HG03457 (cell line): Measurements from ENCODE around the gene FMO2.

Experiments used
- ATAC-seq: cut with Tn5 transposase; IDR thresholded peaks from one replicate; pipeline ENCODE4 v1.9.1; 2021; ENCODE audit warnings: moderate number of reproducible peaks; ENCODE audit not compliant: unreplicated experiment

FMO2 gene

DNA sequence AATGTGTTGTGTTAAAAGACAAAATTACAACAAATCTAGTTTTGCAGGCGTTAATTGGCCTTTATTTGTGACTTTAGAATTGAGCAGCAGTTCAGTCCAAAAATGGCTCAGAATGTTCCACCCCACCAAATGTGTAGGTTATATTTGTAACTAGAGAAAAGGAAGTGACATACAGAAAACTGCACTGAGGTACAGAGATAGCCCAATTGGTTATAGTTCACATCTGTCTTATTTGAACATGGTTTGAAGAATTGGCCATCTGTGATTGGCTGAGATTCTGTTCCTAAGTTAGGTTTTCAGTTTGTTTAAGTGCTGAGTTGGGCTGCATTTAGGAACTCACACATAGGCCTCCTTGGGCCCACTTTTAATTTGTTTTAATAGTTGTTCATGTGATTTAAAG is 12.0 kb upstream of the FMO2 start:
- ATAC-seq, result no peak

DNA sequence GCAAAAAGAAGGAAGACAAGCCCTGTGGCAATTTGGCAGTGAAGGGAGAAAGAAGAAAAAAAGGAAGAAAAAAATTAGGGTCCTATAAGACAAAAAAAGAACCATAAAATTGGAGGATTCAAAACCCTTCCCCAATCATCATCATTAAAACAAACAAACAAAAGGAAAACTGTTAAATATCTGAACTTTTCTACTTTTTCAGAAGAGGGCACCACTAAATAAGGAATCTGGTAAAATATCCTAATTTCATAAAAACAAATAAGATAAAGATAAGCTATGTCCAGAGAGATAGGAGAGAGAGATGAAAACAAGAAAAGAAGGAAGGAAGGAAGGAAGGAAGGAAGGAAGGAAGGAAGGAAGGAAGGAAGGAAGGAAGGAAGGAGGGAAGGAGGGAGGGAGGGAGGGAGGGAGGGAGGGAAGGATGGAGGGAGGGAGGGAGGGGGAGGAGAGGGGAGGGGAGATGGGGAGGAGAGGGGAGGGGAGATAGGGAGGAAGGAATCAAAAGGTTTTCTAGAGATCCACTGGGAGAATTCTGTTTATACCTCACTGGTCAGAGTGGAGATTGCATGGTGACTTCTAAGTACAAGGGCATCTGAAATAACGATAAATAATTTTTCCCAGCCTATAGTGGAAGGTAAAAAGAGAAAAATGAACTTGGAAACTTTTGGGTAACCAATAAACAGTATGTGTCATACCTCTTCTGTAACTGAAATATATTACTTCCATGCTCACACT is 10.4 kb upstream of the FMO2 start:
- ATAC-seq, result no peak

DNA sequence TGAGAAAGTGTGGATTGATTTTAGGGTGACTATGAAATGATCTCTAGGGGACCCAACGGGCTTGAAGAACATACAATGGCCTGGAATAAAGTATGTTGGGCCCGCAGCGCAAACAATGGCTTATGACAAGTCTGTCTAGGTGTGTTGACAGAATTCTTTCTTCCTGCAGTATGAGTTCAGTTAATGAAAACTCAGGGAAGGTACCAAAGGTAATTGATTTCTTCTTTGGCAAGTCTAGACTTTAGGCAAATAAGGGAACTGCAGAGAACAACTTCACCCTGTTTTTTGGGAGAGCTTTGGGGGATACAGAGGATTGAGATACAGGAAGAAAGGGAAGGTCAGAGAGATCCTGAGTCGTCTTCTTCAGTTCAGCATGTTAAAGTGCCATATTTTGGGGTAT is 7.8 kb upstream of the FMO2 start:
- no peak for ATAC-seq

DNA sequence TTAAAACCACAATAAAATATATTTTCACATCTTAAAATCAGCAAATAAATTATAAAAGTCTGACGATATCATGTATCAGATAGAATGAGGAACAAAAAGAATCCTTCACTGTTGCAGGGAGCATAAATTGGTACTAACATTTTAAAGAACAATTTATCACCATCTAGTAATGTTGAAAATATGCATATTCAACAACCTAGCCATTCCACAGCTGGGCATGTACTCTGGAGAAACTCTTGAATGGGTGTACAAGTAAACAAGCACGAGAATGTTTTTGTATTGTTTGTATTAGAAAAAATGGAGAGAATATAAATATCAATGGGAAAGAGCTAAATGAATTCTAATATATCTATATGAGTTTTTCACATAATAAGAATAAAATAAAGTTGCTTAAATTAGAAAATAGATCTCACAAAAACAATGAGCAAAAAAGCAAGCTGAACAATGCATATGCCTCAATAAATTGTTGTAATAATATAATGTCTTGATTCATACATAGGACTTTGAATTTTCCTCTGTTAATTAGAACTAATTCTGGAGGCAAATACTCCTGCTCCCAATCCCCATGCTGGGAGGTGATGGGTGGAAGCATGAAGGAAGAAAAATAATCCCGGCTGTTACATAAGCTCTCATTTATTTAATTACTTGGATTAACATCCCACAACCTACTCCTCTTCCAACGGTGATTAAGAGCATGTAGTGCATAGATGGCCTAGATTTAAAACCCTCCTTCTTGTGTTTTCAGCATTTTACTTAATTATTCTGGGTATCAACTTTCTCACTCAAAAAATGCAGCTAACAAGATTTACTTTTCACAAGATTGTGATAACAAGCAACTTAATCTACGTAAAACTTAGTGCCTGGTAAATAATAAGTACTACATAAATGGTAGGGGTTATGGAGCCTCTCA is 5.5 kb upstream of the FMO2 start:
- ATAC-seq, result no peak

DNA sequence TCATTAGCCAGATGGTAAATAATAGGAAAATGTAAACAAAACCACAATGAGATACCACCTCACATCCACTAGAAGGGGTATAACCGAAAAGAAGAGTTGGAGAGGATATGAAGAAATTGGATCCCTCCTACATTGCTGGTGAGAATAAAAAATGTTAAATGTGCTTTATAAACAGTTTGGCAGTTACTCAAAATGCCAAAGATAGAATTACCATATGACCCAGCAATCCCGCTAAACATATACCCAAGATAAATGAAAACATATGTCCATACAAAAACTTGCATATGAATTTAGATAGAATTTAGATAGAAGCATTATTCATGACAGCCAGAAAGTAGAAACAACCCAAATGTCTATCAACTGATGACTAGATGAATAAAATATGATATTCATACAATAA is 4.4 kb upstream of the FMO2 start:
- no peak for ATAC-seq

DNA sequence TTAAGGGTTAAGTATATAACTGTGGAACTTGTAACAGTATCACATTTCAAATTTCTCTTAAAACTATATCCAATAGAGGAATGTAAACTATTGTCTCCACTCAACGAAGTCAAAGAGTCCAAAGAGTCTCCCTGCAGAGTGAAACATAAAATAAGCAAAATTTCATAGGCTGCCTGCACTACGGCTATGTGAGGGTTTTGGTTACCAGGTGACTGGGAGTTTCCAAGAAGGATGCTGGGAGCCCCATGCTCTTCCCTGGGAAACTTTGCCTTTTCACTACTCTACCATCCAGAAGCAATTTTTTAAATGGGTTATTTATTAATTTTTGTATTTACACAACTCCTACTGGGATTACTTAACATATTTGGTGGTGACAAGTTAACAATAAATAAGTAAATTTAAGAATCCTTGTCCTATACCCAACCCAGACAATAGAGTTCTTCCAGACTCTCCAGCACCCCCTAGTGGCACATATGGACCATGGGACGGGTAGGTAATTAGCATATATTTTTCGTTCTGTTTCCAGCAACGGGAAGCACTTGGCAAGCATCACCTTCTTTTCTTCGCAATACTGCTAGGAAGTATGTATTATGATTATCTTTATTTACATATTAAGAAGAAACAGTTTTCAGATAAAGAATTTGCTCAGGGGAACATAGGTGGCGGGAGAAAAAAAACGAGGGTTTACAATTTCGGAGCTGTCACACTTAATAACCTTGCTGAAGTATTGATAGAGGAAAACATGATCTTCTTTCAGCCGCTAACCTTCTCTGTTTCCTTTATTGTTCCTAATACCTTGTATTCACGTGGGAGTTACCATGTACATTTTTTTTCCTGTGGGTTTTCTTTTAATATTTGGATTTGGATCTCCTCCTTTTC is 3.5 kb downstream of the FMO2 start:
- ATAC-seq, result peak; percentile 74

DNA sequence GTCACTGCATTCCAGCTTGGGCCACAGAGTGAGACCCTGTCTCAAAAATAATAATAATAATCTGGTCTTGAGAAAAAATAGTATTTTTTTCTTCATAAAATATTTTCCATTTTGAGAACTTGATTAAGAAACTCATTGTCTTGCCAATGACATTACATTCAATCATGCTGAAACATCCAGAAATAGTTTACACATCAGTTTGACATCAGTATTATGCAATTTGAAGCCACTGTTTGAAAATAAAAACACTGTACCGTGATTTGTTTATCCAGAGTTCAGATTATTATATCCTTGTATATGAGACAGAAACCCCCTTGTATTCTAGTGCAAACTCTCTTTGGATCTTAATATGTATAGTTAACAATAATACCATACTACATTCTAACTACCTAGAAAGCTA is 6.9 kb downstream of the FMO2 start:
- ATAC-seq, result no peak

DNA sequence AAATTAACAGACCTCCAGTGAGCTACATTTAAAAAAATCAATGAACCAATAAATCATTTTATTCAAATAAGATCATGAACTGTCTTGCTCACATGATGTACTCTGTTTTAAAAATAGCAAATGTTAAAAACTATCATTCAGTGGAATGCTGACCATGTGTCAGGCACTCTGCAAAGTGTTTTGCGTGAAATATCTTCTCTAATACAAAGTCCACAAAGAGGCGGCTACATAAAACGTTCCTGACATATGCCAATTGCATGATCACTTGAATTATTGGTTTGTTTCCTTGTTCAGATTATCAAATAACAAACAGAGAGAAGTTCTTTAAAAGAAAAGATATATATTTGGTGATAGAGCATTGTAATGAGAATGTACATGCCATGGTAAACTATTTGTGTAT is 10.7 kb downstream of the FMO2 start:
- no peak for ATAC-seq

DNA sequence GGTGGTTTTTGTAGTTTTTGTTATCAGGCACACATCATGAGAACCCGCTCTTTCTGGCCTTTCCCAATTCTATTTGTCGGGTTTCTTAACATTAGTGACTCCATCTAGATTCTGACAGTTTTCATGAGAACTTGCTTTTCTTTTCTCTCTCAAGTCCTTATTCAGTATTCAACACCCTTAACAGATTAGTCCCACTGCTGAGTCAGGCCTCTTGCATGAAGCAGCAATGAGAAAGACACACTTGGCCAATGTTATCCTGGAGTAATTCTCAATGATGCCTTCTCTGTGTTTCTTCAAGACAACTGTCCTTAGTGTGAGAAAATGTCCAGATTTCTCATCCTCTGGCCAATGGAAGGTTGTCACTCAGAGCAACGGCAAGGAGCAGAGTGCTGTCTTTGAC is 11.3 kb downstream of the FMO2 start:
- no peak for ATAC-seq

DNA sequence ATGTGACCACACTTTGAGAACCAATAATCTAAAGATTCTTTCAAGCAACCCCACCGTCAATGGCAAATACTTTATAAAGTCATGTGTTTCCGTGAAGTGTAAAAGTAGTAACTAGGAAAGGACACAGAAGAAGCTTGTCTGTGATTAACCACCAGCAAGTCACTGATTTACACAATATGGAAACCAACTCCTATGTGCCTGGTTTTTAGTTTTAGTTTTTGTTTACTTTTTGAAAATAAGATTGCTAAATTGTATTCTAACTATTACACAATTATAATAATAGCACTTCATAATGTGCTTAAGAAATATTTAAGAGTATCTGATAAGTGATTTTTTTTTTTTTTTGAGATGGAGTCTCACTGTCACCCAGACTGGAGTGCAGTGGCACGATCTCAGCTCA is 13.0 kb downstream of the FMO2 start:
- ATAC-seq, result no peak

DNA sequence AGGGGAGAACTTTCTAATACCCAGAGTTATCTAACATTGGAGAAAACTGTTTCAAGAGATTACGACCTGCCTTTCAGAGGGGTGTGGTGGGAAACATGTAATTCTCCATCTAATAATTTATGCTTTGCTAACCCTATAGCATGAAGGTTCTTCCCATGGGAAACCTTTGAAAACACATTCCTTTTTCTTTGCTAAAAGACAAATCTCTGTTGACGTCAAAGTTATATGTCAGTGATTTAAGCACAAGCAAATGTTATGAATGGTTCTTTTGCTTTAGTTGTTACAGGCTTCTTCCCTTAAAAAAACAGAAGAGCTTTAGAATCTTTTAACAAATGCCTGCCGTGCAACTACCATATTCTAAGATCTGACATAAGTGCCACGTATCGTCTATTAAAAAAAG is 19.2 kb downstream of the FMO2 start:
- ATAC-seq, result no peak

DNA sequence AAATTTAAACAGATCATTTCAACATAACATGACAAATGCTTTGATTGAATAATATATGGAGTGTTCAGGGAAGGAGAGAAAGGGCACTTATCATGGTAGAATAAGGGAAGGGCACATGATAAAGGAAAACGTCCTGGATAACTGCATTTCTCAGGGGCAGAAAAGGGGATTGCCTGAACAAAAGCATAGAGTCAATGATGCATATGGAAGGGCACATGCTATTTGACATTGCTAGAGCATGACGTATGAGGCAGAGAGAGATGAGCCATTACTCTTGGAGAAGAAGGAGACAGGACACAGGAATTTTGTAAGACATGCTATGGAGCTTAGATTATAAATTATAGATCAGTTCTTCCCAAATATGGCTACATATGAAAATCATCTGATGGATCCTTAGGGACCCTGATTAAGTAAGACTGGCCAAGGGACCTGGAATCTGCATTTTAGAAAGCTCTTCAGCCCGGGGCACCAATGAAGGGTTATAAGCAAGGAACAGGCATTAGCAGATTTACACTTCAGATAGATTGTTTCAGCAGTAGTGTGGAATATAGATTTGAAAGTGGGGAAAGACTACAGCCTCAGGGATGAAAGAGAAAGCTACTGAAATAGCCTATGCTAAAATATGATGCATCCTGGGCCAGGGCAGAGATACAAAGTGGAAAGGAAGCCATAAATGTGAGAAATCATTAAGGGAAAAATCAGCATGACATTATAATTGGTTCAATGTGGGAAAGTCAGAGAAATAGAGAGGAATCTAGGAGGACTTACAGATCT is 21.3 kb downstream of the FMO2 start:
- no peak for ATAC-seq

DNA sequence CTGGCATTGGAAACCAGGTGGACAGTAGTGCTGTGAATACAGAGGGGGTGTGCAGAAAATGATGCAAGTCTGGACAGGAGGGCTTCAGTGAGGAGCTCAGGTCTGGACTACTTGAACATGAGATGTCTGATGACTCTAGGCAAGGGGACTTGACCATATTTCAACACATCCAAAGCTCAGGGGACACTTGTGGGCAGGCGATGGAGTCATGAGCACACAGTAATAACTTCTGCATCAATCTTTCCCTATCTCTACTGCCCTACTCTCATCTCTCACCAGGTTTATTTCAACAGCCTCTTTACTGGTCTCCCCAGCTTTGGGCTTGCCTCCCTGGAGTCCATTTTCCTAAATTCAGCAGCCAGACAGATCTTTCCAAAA is 21.9 kb downstream of the FMO2 start:
- ATAC-seq, result no peak

DNA sequence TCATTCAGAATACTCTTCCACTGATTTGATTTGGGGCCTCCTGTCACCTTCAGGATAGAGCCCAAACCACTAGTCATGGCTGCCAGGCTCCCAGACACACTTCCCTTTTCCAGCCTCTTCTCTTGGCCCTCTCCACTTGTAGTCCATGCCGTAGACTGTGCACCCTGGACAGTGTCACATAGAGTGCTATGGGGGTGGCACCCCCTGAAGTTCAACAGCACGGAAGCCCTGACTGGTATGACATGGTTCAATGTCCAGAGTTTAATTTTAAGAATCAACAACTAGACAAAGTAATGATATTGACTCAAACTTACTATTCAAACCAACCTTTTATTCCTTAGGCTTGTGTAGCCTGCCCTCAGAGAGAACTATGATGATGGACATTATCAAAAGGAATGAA is 22.3 kb downstream of the FMO2 start:
- ATAC-seq, result no peak

DNA sequence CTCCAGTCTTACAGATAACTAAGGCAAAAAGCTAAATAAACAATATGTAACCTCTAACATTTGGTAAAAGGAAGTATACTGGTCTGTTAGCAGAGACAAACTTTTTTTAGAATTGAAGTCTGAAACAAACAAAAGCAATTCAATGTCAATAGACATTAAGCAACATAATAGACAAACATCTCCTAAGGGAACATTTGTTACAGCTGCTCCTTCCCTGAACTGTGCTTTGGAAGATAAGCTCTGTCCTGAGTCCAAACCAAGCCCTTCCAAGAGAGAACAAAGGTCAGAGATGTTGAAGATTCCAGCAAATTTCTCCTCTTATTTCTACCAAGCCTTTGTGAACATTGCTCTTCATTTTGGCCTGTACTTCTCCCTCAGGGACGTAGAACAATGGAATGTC is 25.3 kb downstream of the FMO2 start:
- no peak for ATAC-seq

DNA sequence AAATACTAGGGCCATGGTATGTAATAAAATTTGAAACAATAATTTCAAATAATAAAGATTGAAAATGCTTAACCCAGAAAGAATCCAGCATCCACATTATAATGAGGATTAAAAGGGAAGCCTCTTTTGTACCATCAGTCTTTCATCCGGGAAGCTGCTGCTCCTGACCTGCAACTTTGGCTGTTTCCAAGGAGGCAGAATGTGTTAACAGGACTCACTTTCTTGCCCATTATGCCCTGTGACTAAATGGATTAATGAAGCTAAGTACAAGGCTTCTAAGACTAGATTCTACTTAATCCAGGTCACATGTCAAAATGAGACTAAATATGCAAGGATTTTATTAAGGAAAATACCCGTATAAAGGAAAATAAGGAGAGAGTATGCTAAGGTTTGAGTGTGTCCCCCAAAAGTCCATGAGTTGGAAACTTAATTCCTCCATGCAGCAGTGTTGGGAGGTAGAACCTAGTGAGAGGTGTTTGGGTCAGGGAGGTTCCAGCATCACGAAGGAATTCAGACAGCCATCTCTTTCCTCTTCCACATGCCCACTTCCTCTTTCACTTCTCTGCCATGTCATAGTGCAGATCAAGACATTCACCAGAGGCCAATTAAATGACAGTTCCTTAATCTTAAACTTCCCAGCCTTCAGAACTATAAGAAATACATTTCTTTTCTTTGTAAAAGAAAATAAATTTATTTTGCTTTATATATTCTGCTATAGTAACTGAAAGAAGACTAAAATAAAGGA is 27.7 kb downstream of the FMO2 start:
- ATAC-seq, result no peak

DNA sequence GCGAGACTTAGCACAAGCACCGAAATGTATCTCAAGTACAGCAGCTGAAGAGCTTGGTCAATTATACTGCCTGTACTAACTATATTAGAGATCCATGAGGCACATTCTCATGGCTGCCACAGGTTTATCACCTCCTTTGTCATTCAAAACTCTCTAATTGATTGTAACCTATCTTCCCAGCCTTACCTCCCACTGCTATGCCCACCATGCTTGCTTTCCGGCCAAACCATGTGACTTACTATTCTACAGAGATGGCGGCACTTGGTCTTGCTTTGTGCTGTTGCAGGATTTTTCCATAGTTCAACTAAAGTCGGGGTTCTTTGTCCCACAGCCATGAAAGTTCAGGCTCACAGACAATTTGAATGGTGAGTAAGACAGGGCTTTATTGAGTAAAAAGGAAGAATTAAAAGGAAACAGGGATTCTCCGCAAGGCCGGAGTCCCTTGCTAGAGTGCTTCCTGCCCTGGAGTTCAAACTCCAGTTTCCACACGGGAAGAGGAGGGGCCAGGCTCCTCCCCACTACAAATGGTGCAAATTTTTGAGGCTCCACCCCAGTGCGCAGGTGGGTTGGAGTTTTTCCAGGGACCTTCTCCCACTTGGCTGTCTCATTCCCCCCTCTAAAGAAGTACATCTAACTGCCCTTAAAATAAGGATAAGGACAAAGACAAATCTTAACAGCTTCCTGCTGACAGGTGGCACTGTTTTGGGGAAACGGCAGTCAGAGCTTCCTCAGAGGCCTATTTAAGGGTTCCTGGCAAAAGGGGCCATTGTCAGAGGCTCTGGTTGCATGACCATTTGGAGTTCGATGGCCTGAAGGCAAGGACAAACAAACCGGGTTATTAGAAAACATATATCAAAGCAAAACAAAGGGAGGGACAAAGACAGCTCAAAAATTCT is 28.7 kb downstream of the FMO2 start:
- ATAC-seq, result no peak

DNA sequence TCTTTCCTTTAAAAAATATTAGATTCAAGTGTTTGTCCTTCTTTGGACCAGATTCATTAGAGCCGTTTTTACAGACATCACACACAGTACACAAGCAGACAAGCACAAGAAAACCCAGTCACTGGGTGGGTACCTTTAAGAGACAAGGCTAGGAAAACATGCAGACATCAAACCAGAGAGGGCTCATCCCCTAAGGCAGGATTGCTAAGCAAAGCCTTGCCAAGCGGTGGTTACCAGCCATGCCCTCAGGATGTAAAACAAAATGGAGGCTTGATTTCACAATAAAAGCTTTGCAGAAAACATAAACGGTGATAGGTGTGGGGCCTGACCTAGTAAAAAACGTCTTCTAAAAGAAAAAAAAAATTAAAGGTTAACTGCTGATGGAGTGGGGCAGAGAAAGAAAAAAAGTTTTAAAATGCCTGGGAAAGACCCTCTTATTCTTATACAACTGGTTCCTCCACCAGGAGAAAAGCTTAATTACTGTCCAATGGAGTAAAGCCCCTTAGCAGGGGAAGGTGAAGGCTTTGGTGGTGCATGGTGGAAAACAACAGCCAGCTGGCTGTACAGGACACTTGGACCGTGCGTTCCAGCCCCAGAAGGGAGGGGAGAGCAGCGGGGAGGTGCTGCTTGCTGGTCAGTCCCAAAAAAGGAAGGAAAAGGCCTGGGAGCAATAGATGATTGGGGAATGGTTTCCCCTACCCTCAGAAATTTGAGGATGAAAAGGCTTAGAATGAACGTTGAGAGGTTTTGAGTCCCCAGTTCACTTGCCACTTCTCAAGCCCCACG is 32.8 kb downstream of the FMO2 start:
- no peak for ATAC-seq
